Fibroblast of lung (primary cell): Measurements from ENCODE around the gene RAB11FIP5.

ENCODE experiments used
- EZH2 ChIP-seq: IDR thresholded peaks from 2 replicates; pipeline ENCODE4 v1.5.1; 2012; ENCODE audit warnings: low read length, control low read depth, mild to moderate bottlenecking; ENCODE audit errors: missing control alignments
- TF ChIP-seq, protein P1 (sequence below), 2 donors: IDR thresholded peaks in 1 of 2; conservative IDR thresholded peaks in 1 of 2; 1 replicate in 1 of 2; 2 replicates in 1 of 2; pipeline ENCODE4 v1.5.1; 2011 to 2012; ENCODE audit warnings: low read length in 2 of 2, control low read depth in 1 of 2, inconsistent platforms in 1 of 2, low read depth in 1 of 2, mild to moderate bottlenecking in 1 of 2

DNA sequence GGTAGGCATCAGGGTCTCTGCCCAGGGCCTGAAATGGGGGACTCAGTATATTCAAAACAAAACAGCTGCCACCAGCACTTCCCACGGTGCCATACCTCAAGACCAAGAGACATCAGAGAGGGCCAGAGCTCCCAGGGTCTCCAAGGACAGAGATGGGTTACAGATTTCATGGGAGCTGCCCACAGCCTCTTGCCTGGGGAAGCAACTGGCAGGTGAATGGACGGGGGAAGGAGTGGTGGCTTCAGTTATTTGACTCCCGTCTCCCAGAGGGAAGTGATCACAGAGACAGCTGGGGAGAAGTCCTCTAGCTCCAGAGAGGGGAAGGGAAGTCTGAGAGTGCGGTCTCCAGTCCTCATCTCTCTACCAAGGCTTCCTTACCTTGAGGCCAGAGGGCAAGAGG is 25.4 kb downstream of the RAB11FIP5 start:
- TF ChIP-seq, protein P1, sequence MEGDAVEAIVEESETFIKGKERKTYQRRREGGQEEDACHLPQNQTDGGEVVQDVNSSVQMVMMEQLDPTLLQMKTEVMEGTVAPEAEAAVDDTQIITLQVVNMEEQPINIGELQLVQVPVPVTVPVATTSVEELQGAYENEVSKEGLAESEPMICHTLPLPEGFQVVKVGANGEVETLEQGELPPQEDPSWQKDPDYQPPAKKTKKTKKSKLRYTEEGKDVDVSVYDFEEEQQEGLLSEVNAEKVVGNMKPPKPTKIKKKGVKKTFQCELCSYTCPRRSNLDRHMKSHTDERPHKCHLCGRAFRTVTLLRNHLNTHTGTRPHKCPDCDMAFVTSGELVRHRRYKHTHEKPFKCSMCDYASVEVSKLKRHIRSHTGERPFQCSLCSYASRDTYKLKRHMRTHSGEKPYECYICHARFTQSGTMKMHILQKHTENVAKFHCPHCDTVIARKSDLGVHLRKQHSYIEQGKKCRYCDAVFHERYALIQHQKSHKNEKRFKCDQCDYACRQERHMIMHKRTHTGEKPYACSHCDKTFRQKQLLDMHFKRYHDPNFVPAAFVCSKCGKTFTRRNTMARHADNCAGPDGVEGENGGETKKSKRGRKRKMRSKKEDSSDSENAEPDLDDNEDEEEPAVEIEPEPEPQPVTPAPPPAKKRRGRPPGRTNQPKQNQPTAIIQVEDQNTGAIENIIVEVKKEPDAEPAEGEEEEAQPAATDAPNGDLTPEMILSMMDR (conservative IDR thresholded peaks at IDR 0.05 in 1 of 2, IDR thresholded peaks at IDR 0.05 in 1 of 2; ENCODE audit: low read depth in 1 of 2, low read length in 2 of 2): no peak
- no peak for TF ChIP-seq EZH2
